Stimulated activated CD4-positive, alpha-beta T cell treated with anti-CD3 and anti-CD28 coated beads, Interleukin-1b, Interleukin-23, amount 100 ng/mL, for 4 hours (primary cell): Measurements from ENCODE around the gene KLHL29.

Experiments used
- DNase-seq, 2 donors: peaks; one replicate each; pipeline ENCODE4 v3.0.0-alpha.2; 2020; ENCODE audit warnings: low read depth in 2 of 2

KLHL29 gene

DNA sequence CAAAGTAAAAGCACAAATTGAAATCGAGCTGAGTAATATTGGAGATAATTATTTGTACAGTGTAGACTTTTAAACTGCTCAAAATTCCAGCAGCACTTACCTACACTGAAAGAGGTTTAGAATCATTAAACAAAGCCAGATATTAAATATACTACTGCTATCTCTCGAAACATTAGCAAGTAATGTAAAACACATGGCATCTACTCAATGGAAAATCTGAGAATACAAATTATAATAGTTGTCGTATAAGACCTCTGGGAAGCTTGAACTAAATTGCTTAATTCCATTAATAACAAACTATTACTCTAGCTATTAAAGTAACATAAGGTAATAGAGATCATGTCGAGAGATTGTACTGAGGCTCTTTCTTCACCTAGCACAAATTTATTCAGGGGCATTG lies 108.9 kb downstream of the KLHL29 start:
- no peak for DNase-seq

DNA sequence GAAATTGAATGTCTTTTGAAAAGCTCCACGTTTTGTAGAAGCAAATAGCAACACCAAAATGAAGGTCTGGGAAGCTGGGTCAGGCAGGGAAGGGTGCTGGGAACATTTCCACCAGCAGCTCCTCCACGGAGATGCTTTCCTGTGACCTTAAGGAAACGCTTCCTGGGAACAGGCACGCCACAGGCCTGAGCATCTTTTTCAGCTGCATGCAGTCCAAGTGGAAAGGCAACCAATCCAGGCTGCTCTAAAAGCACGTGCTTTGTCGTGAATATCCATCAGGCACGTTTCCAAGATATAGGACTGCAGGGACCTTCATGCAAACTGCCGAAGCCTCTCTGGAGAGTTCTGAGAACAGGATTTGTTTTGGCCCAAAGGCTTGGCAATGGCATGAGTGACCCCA lies 109.3 kb downstream of the KLHL29 start:
- DNase-seq, result no peak

DNA sequence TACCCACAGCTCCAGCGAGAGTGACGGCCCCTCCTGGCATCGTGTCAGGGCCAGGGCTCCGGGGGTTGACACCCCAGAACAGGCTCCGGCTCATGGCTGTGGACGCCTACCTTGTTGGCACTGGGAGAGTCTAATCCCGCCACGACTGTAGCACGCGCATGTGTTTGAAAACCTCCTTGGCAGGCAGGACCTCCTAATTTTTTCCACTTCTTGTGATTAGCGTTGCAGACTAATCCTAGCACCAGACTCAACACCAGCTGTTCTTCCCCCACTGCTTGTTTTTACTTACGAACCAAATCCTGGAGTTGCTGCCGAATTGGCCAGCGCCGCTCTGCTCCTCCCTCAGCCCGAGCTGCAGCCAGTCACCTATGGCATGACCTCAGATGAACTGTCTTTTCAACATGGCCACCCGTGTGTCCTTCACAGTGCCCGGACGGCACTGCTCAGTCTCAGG lies 110.7 kb downstream of the KLHL29 start:
- no peak for DNase-seq

- DNase-seq, result no peak
Measured at GRCh38 chr2:23496456-23496855, 111.5 kb downstream of the KLHL29 start.

GRCh38 chr2:23497063-23497462 lies 112.1 kb downstream of the KLHL29 start:
- DNase-seq, result no peak

DNA sequence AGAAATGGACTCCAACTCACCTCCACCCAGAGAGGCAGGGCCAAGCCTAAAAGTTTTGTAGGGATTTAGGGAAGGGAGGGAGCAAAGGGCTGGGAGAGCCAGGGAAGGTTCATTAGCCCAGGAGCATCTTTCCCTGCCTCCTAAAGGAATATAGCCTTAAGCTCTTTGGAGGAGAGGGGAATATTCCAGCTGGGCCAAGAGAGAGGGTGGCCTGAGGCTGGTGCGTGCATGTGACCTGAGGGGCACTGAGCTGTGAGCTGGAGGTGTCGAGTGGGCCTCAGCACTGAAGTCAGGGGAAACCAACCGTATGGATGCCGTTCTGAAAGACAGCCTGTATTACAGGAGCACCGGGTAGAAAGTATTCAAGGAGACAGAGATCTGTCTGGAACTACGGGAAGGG lies 112.6 kb downstream of the KLHL29 start:
- DNase-seq, result no peak

DNA sequence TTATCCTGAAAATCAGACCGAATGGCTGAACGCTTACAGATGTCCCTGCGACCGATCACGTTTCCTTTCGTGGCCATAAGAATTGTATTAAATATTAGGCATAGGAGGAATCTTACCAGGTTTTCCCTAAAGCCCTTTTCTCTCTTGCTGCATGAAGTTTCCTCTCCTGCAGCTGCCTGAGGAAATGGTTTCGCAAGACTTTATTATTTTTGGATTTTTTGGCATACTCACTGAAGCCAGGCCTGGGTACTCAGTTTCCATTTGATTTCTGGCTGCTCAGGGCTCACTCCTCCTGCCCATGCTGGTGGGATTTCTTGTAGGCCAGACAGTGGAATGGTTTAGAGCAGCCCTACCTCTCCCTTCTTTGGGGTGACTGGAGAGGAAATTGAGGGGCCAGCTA lies 114.0 kb downstream of the KLHL29 start:
- DNase-seq, result no peak

GRCh38 chr2:23499439-23499838 lies 114.5 kb downstream of the KLHL29 start:
- no peak for DNase-seq

DNA sequence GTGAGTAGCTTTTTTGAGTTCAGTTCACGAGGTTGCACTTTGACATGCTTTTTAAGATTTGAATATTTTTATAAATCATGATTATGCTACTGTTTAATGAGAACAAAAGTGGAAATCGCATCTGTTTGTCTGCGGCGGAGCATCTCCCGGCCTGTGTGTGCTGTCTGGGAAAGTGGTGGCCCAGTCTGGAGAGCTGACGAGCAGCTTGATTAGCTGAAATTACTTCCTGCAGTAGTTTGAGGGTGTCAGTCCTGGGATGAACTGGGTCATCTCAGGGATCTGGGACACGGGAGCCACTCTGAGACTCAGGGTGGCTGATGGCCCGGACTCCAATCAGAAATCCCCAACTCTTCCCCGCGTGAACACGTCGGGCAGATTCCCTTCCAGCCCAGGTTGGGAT lies 115.9 kb downstream of the KLHL29 start:
- no peak for DNase-seq

GRCh38 chr2:23502096-23502495 lies 117.1 kb downstream of the KLHL29 start:
- no peak for DNase-seq

DNA sequence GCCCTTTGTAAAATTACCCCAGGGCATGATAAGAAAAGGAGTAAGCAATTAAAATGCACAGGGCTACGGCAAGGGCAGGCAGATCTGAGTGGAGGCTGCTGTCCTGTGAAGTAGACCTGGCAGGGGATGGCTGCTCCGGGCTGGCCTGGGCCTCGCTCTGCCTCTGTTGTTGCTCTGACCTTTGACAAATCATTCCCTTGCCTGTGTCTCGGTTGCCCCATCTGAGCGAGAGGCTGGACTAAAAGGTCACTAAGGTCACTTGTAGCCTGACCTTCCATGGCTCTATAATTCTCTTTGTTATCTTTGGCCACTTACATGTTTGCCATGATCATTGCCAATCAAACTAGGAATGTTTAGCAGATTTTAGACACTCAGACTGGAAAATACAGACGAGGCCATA lies 118.1 kb downstream of the KLHL29 start:
- DNase-seq, result no peak

DNA sequence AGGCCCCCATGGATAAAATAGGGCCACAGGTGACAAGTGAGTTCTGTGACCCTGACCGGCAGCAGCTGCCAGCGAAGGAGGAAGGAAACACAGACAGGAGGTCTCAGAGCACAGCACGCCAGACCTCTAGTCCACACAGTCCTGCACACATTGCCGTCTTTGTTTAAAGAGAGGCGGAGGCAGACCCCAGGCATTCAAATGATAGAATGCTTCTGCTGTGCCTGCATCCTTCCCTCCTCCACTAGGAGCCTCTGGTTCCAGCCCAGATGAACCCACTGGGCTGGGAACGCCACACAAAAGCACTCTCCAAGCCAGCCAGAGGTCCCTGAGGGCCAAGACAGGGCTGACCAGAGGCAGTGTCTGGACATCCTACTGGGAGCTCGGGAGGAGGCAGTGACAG lies 118.7 kb downstream of the KLHL29 start:
- no peak for DNase-seq

DNA sequence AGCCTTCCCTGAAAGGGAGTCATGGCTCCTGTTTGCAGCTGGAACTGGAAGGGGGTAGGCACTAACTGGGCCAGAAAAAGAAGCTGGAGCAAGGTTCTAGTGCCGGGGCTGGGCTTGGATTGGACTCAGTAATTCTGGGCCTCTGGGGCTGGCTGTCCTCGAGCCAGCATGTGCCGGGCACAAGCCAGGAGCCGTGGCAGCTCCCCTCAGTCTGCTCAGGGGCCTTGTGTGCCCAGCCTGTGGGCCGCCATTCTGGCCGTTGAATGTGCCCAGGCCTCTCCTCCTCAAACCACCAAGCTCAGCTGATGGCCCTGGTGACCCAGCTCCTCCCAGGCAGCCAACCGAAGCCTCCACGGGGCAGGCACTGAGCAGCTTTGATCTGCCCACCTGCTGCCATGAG lies 119.6 kb downstream of the KLHL29 start:
- no peak for DNase-seq

DNA sequence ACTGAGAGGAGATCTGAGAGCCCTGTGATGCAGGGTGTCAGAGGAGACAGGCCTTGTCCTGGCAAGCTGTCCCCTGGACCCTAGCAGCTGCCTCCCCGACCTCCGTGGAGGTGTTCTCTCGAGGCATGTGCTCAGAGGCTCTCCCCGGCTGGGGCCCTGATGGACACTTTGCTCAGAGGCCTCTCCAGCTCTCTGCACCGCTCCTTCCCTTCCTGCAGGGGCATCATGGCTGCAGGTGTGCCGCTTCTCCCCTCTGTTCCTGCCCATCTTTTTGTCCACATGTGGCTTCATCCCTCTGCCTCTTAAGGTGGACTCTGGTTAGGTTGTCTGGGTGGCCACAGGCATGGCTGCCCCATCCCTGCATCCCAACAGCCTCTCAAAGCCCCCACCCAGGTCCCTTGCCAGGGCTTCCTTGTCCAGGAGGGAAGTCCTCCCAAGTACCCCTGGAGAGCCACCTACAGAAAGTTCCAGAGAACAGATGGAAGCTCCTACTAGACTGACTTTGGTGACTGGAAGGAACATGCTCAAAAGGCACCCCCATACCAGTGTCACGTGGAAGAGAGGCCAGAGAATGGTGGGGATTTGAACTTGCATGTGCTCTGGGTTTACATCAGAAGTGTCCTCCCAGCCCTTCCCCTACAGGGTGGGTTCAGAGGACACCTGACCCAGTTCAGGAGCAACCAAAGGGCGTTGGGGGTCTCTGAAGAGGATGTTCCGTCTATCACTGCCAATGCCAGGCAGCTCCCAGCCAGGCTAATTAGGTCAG lies 120.4 kb downstream of the KLHL29 start:
- DNase-seq, result no peak

DNA sequence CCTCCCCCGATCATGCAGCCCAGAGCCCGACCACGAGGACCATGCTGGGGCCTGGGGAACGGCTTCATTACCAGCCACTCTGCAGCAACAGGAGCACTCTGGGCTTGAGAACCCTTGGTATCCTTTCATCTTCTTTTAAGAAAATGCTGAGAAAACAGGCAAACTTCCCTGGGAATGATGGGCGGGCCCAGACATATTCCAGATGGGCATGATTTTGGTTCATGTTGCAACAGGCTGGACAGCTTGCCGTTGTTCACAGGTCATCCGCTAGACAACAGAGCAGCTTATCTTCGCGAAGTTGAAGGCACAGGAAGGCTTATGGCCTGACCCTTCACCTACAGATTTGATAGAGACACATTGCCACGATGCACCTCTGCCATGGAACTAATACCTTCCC lies 121.0 kb downstream of the KLHL29 start:
- DNase-seq, result no peak

GRCh38 chr2:23506531-23507266 lies 121.7 kb downstream of the KLHL29 start:
- DNase-seq, result no peak

DNA sequence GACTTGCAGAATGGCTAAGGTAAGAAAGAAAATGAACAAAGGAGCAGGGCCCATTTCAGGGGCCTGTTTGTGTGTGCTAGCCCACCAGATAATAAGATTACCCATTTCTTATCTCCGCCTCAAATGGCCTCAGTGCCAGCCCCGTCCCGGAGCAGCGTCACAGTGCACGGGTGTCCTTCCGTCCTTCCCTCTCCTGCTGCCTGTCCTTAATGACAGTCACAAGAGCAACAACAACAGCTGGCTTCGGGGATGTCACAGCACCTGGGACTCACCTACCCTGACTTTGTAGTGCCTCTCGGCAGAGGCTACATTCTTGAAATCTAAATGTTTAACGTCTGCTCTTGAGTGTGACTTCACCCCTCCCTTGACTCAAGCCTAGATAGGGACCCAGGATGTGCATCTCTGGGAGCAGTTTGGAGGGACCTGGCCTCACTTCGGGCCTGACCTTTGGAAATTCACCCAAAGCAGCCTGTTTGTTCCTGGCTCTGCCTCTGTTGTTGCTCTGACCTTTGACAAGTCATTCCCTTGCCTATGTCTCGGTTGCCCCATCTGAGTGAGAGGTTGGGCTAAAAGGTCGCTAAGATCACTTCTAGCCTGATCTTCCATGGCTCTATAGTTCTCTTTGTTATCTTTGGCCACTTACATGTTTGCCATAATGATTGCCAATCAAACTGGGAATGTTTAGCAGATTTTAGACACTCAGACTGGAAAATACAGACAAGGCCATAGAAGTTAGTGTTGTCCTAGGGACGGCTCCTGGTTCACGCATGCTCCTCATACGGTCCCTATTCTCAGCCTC lies 122.5 kb downstream of the KLHL29 start:
- no peak for DNase-seq

DNA sequence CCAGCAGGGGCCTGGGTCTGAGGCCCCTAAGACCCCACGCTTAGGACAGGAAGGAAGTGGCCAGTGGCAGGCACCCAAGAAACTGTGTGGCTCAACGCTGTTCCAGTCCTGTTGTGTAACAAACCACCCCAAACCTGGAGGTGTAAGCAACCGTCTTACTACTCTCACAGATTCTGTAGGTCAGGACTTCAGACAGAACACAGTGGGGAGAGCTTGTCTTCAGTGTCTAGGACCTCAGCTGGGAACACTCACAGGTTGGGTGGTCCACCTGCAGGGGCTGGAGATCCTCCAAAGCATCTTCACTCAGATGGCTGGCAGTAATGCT lies 123.0 kb downstream of the KLHL29 start:
- DNase-seq, result no peak

DNA sequence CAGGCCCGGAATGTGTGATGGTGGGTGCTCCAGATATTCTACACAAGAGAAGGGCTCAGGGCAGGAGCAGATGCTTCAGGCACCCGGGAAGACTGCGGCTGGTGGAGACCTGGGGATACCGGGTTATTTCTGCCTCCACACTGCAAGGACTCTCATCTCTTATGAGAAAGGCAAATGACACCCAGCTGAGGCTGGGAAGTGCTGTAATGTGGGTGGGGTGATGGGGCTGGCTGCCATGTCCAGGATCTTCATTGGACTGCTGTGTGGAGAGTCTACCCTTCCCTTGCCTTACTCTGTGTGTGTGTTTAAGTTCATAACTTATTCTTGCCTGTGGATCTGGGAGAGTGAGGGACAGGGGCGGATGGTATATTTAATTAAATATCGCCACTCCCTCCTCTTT lies 124.1 kb downstream of the KLHL29 start:
- no peak for DNase-seq

DNA sequence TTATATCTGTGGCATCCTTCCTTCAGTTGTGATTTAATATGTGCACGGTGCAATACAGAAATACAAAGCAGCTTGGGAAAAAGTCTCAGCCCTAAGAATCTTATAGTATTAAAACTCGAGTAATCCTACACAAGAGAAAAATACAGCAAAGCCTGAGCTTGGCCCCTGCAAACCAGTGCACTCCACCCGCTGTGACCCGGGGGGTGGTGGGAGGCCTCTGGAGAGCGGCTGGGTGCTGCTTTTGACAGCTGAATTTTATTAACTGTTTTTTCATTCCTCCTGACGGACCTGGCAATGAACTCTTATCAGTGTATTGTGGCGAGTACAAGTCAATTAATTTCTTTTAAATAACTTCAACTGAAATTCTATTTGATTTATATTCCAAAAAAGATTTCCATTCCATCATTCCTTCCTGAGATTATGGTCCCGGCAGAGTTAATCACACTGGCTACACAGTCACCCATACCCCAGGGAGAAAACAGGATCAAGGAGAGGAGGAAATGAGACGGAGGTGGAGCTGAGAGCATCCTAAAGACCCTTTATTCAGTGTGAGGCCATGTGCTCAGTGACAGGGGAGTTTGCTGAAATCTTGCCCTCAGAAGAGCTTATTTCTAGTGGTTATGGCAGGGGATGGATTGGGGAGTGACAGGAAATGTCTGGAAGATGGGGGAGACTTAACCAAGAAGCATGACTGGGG lies 124.8 kb downstream of the KLHL29 start:
- DNase-seq, result no peak

- no peak for DNase-seq
Measured at GRCh38 chr2:23510471-23510870, 125.5 kb downstream of the KLHL29 start.

GRCh38 chr2:23512778-23513177 lies 127.8 kb downstream of the KLHL29 start:
- no peak for DNase-seq
